Neural cell (in vitro differentiated cells): ENCODE data around the gene INPP4B. TPM values are rescaled to one million over a fixed set of nuclear protein-coding genes. Genes with fewer than 3 reads are reported as not detected.

Experiments used
- H2AFZ ChIP-seq: fragments of 200-600, 300-800 bp; sonication (generic), shearing (Covaris generic); 2 replicates; pipeline ENCODE4 v1.6.0; 2014; ENCODE audit warnings: low read depth, mild to moderate bottlenecking, antibody characterized with exemption, low read length, moderate library complexity
- H3F3A ChIP-seq: fragments of 200-600 bp; shearing (Covaris generic); 2 replicates; pipeline ENCODE4 v1.6.1; 2016; ENCODE audit warnings: mild to moderate bottlenecking, moderate library complexity, mixed read lengths, antibody characterized with exemption, low read length; ENCODE audit not compliant: insufficient read depth, poor library complexity, severe bottlenecking
- H3K27ac ChIP-seq: fragments of 200-600, 300-800 bp; sonication (generic), shearing (Covaris generic); 2 replicates; pipeline ENCODE4 v1.5.1; 2014; ENCODE audit warnings: mild to moderate bottlenecking, low read length, moderate library complexity
- H3K27me3 ChIP-seq: fragments of 300-800, 200-600 bp; sonication (generic), shearing (Covaris generic); 2 replicates; pipeline ENCODE4 v1.6.0; 2014; ENCODE audit warnings: mild to moderate bottlenecking, low read depth, low read length, moderate library complexity; ENCODE audit not compliant: insufficient read depth
- H3K36me3 ChIP-seq: fragments of 300-800, 200-600 bp; sonication (generic), shearing (Covaris generic); 2 replicates; pipeline ENCODE4 v1.5.1; 2014; ENCODE audit warnings: mild to moderate bottlenecking, antibody characterized with exemption, low read length, moderate library complexity; ENCODE audit not compliant: insufficient read depth
- H3K4me2 ChIP-seq: fragments of 300-800, 200-600 bp; sonication (generic), shearing (Covaris generic); 2 replicates; pipeline ENCODE4 v1.6.0; 2014; ENCODE audit warnings: mild to moderate bottlenecking, low read length
- H3K4me3 ChIP-seq: fragments of 300-800, 200-600 bp; sonication (generic), shearing (Covaris generic); 2 replicates; pipeline ENCODE4 v1.5.1; 2014; ENCODE audit warnings: mild to moderate bottlenecking, low read length, moderate library complexity
- H3K79me2 ChIP-seq: fragments of 200-600 bp; shearing (Covaris generic); replicated peaks from 2 replicates; pipeline ENCODE4 v1.6.0; 2014; ENCODE audit warnings: mild to moderate bottlenecking, low read length, moderate library complexity; ENCODE audit not compliant: insufficient read depth
- H3K9ac ChIP-seq: fragments of 300-800, 200-600 bp; sonication (generic), shearing (Covaris generic); 2 replicates; pipeline ENCODE4 v1.6.1; 2016; ENCODE audit warnings: mild to moderate bottlenecking, low read length, mixed read lengths
- H3K9me2 ChIP-seq: fragments of 200-600 bp; shearing (Covaris generic); 2 replicates; pipeline ENCODE4 v1.6.1; 2016; ENCODE audit warnings: mild to moderate bottlenecking, low read length, mixed read lengths; ENCODE audit not compliant: insufficient read depth
- H3K9me3 ChIP-seq: fragments of 200-600, 300-800 bp; sonication (generic), shearing (Covaris generic); 2 replicates; pipeline ENCODE4 v1.6.1; 2016; ENCODE audit warnings: mild to moderate bottlenecking, mixed run types, low read length, moderate library complexity, mixed read lengths
- H4K20me1 ChIP-seq: fragments of 200-600 bp; shearing (Covaris generic); 2 replicates; pipeline ENCODE4 v1.6.1; 2016; ENCODE audit warnings: mild to moderate bottlenecking, mixed run types; ENCODE audit not compliant: insufficient read depth
- EP300 ChIP-seq: fragments of 450-650 bp; conservative IDR thresholded peaks from 2 replicates; pipeline ENCODE4 v1.6.1; 2014; ENCODE audit warnings: antibody characterized with exemption, mild to moderate bottlenecking, moderate library complexity; ENCODE audit not compliant: poor library complexity, severe bottlenecking
- EZH2 ChIP-seq: fragments of 200-600, 300-800 bp; shearing (Covaris generic), sonication (generic); IDR thresholded peaks from 2 replicates; pipeline ENCODE4 v1.6.1; 2014; ENCODE audit warnings: antibody characterized with exemption, low read length, borderline replicate concordance, mild to moderate bottlenecking; ENCODE audit not compliant: insufficient read depth, poor library complexity, severe bottlenecking
- MXI1 ChIP-seq: fragments of 450-650 bp; conservative IDR thresholded peaks from 2 replicates; pipeline ENCODE4 v1.6.1; 2014; ENCODE audit warnings: antibody characterized with exemption, mild to moderate bottlenecking; ENCODE audit not compliant: poor library complexity, severe bottlenecking
- POLR2AphosphoS5 ChIP-seq: IDR thresholded peaks from 2 replicates; pipeline ENCODE4 v1.6.1; 2012
- RAD21 ChIP-seq: fragments of 450-650 bp; conservative IDR thresholded peaks from 2 replicates; pipeline ENCODE4 v1.6.1; 2014; ENCODE audit warnings: antibody characterized with exemption, mild to moderate bottlenecking, moderate library complexity
- SMC3 ChIP-seq: fragments of 450-650 bp; conservative IDR thresholded peaks from 2 replicates; pipeline ENCODE4 v1.6.1; 2014; ENCODE audit warnings: antibody characterized with exemption, mild to moderate bottlenecking, moderate library complexity; ENCODE audit not compliant: poor library complexity
- TAF1 ChIP-seq: IDR thresholded peaks from 2 replicates; pipeline ENCODE4 v1.6.1; 2012; ENCODE audit warnings: low read depth
- polyA plus RNA-seq: library from polyadenylated mRNA; depleted of rRNA; stranded (reverse); fragments of >200 nt; gene quantifications from 2 replicates; pipeline ENCODE4 v1.2.3, GENCODE V29; 2014
- TF ChIP-seq, protein P1 (sequence below): IDR thresholded peaks from 2 replicates; pipeline ENCODE4 v1.6.1; 2012; ENCODE audit warnings: borderline replicate concordance
- TF ChIP-seq, protein P2 (sequence below): fragments of 450-650 bp; IDR thresholded peaks from 2 replicates; pipeline ENCODE4 v1.5.1; 2014; ENCODE audit warnings: antibody characterized with exemption, mild to moderate bottlenecking, moderate library complexity; ENCODE audit not compliant: poor library complexity, severe bottlenecking

Gene INPP4B
- polyA plus RNA-seq, 1 donor from 2014 or later, result 0.30 TPM

- Histone ChIP-seq H3K36me3 (no peaks in the 10 kb centered on the region), H3K9me3 (no peaks in the 10 kb centered on the region), H3K27me3 (no peaks in the 10 kb centered on the region), H3K79me2 (no peaks in the 10 kb centered on the region), H3K27ac (no peak overlapping the region), H3K4me2 (no peak overlapping the region), H3K4me3 (no peak overlapping the region), H3F3A (no peaks in the 10 kb centered on the region), H3K9me2 (no peaks in the 10 kb centered on the region), H3K9ac (no peak overlapping the region), H2AFZ (no peak overlapping the region), H4K20me1 (no peaks in the 10 kb centered on the region)
- TF ChIP-seq EP300 (no peak), SMC3 (no peak), MXI1 (no peak), RAD21 (no peak), POLR2AphosphoS5 (no peak), TAF1 (no peak), EZH2 (no peak)
- TF ChIP-seq, protein P1, sequence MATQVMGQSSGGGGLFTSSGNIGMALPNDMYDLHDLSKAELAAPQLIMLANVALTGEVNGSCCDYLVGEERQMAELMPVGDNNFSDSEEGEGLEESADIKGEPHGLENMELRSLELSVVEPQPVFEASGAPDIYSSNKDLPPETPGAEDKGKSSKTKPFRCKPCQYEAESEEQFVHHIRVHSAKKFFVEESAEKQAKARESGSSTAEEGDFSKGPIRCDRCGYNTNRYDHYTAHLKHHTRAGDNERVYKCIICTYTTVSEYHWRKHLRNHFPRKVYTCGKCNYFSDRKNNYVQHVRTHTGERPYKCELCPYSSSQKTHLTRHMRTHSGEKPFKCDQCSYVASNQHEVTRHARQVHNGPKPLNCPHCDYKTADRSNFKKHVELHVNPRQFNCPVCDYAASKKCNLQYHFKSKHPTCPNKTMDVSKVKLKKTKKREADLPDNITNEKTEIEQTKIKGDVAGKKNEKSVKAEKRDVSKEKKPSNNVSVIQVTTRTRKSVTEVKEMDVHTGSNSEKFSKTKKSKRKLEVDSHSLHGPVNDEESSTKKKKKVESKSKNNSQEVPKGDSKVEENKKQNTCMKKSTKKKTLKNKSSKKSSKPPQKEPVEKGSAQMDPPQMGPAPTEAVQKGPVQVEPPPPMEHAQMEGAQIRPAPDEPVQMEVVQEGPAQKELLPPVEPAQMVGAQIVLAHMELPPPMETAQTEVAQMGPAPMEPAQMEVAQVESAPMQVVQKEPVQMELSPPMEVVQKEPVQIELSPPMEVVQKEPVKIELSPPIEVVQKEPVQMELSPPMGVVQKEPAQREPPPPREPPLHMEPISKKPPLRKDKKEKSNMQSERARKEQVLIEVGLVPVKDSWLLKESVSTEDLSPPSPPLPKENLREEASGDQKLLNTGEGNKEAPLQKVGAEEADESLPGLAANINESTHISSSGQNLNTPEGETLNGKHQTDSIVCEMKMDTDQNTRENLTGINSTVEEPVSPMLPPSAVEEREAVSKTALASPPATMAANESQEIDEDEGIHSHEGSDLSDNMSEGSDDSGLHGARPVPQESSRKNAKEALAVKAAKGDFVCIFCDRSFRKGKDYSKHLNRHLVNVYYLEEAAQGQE, result no peak
- TF ChIP-seq, protein P2, sequence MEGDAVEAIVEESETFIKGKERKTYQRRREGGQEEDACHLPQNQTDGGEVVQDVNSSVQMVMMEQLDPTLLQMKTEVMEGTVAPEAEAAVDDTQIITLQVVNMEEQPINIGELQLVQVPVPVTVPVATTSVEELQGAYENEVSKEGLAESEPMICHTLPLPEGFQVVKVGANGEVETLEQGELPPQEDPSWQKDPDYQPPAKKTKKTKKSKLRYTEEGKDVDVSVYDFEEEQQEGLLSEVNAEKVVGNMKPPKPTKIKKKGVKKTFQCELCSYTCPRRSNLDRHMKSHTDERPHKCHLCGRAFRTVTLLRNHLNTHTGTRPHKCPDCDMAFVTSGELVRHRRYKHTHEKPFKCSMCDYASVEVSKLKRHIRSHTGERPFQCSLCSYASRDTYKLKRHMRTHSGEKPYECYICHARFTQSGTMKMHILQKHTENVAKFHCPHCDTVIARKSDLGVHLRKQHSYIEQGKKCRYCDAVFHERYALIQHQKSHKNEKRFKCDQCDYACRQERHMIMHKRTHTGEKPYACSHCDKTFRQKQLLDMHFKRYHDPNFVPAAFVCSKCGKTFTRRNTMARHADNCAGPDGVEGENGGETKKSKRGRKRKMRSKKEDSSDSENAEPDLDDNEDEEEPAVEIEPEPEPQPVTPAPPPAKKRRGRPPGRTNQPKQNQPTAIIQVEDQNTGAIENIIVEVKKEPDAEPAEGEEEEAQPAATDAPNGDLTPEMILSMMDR, result no peak
These were observed 567.4 kb downstream of the INPP4B start for GRCh38 chr4:142278663-142279062.

DNA sequence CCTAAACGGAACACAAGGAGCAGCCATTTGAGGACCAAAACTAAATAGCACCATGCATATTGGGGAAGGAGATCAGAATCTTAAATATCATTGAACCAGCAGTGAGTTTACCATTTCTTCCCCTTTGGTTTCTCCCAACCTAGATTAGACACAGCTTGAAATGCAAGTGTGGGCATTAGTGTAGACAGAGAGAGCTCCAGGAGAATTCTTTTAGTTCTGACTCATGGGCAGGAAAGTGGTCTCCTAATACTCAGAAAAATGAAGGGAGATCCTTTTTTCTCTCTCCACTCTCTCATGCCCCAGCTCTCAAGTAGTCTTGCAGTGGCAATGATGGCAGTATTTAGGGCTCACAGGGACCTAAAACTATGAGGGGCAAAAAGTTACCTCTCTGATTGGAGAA lies 567.9 kb downstream of the INPP4B start:
- TF ChIP-seq EP300, result no peak
- TF ChIP-seq, protein P2, result no peak
- TF ChIP-seq POLR2AphosphoS5, result no peak
- TF ChIP-seq RAD21, result no peak
- TF ChIP-seq EZH2, result no peak
- Histone ChIP-seq H3K79me2 (no peaks in the 10 kb centered on the region), H3K27ac (no peak overlapping the region), H3K9ac (no peak overlapping the region), H3K27me3 (no peaks in the 10 kb centered on the region), H4K20me1 (no peaks in the 10 kb centered on the region), H3K4me3 (no peak overlapping the region), H2AFZ (no peak overlapping the region), H3K9me3 (no peaks in the 10 kb centered on the region), H3K9me2 (no peaks in the 10 kb centered on the region), H3K36me3 (no peaks in the 10 kb centered on the region), H3K4me2 (no peak overlapping the region), H3F3A (no peaks in the 10 kb centered on the region)
